NCI-H345 treated with DMSO at 0.1 percent for 48 hours (cell line): ENCODE results near the gene NSMCE1.
"Not testable (repeated sequence)": the region's sequence is repeated elsewhere in the genome, so short reads cannot be mapped to it uniquely, and the experiment has no call there.

Experiments used
- DNase-seq: peaks from one replicate; lab custom pipeline; 2025; ENCODE audit not compliant: unreplicated experiment; lab: John Stamatoyannopoulos, UW

Gene NSMCE1

GRCh38 chr16:27303256-27304100 lies 34.9 kb upstream of the NSMCE1 start:
- DNase-seq, result no peak

GRCh38 chr16:27302126-27302525 lies 33.6 kb upstream of the NSMCE1 start:
- no peak for DNase-seq

GRCh38 chr16:27301236-27301861 lies 32.8 kb upstream of the NSMCE1 start:
- no peak for DNase-seq

- no peak for DNase-seq
Measured at GRCh38 chr16:27298132-27298531, 29.6 kb upstream of the NSMCE1 start.

- no peak for DNase-seq
Measured at GRCh38 chr16:27293343-27293742, 24.8 kb upstream of the NSMCE1 start.

GRCh38 chr16:27291722-27292240 lies 23.2 kb upstream of the NSMCE1 start:
- no peak for DNase-seq

- no peak for DNase-seq
Measured at GRCh38 chr16:27291106-27291505, 22.5 kb upstream of the NSMCE1 start.

- DNase-seq, result no peak
Measured at GRCh38 chr16:27290562-27290961, 22.0 kb upstream of the NSMCE1 start.

- DNase-seq, result no peak
Measured at GRCh38 chr16:27289669-27290068, 21.1 kb upstream of the NSMCE1 start.

GRCh38 chr16:27288313-27288712 lies 19.7 kb upstream of the NSMCE1 start:
- DNase-seq, result not testable (repeated sequence)

- DNase-seq, result no peak
Measured at GRCh38 chr16:27287887-27288286, 19.3 kb upstream of the NSMCE1 start.

GRCh38 chr16:27287051-27287811 lies 18.7 kb upstream of the NSMCE1 start:
- DNase-seq, result no peak

GRCh38 chr16:27286451-27286850 lies 17.9 kb upstream of the NSMCE1 start:
- no peak for DNase-seq

- DNase-seq, result no peak
Measured at GRCh38 chr16:27285676-27286196, 17.2 kb upstream of the NSMCE1 start.

- no peak for DNase-seq
Measured at GRCh38 chr16:27284865-27285675, 16.5 kb upstream of the NSMCE1 start.

- no peak for DNase-seq
Measured at GRCh38 chr16:27281243-27281642, 12.7 kb upstream of the NSMCE1 start.

GRCh38 chr16:27275394-27275793 lies 6.8 kb upstream of the NSMCE1 start:
- DNase-seq, result no peak

GRCh38 chr16:27274424-27274874 lies 5.9 kb upstream of the NSMCE1 start:
- not testable (repeated sequence) for DNase-seq

GRCh38 chr16:27273670-27274423 lies 5.3 kb upstream of the NSMCE1 start:
- DNase-seq, result no peak

- no peak for DNase-seq
Measured at GRCh38 chr16:27273330-27273669, 4.7 kb upstream of the NSMCE1 start.
